ENCODE results near the gene MTCH2. TPM values are rescaled to one million over a fixed set of nuclear protein-coding genes. Genes with fewer than 3 reads are reported as not detected.

The MTCH2 gene
- total RNA-seq, 1 experiment from 2014 or later: 176 TPM

GRCh38 chr11:47586098-47586855 lies 56.1 kb downstream of the MTCH2 start, which contains the start of gene FAM180B:
Gene FAM180B, plus strand, starts transcription at chr11:47586678. Its CDS starts 91 bp downstream, at chr11:47586769.
- Histone ChIP-seq H3K23ac (ENCODE audit: insufficient read length, low read depth, low read length) (no peak within 1 kb of the TSS), H4K8ac (replicated peaks; ENCODE audit: insufficient read length, low read depth, low read length) (no peak within 1 kb of the TSS), H3K56ac (ENCODE audit: insufficient read length, low read depth, low read length) (no peak within 1 kb of the TSS), H2AFZ (ENCODE audit: low read length) (no peak within 1 kb of the TSS), H3K4ac (ENCODE audit: low read depth, low read length) (no peak within 1 kb of the TSS), H4K20me1 (ENCODE audit: control insufficient read depth, insufficient read depth, insufficient read length) (no peaks in the 10 kb centered on the region), H2BK15ac (ENCODE audit: low read depth, low read length) (no peak within 1 kb of the TSS), H3T11ph (ENCODE audit: low read length) (no peak within 1 kb of the TSS), H3K18ac (ENCODE audit: insufficient read length, low read depth, low read length) (no peak within 1 kb of the TSS), H3K23me2 (ENCODE audit: insufficient read length, low read depth, low read length, poor library complexity, severe bottlenecking) (no peaks in the 10 kb centered on the region), H3K4me2 (ENCODE audit: insufficient read depth, insufficient read length, low read length) (no peak within 1 kb of the TSS), H2BK12ac (ENCODE audit: insufficient read length, low read depth, low read length) (no peak within 1 kb of the TSS), H3K79me1 (ENCODE audit: insufficient read depth, low read depth, low read length, poor library complexity, severe bottlenecking) (no peaks in the 10 kb centered on the region), H4K91ac (ENCODE audit: insufficient read length, low read depth, low read length) (no peak within 1 kb of the TSS), H4K5ac (ENCODE audit: insufficient read length, low read depth, low read length) (no peak within 1 kb of the TSS), H3K27ac (ENCODE audit: insufficient read length, low read depth, low read length) (no peak within 1 kb of the TSS), H3K27me3 (ENCODE audit: insufficient read depth, low read length) (no peaks in the 10 kb centered on the region), H3K79me2 (ENCODE audit: insufficient read depth, low read length) (no peaks in the 10 kb centered on the region), H2BK20ac (ENCODE audit: low read depth, low read length, poor library complexity, severe bottlenecking) (no peak within 1 kb of the TSS), H2AK5ac (ENCODE audit: insufficient read length, low read length) (no peak within 1 kb of the TSS), H3K9ac (ENCODE audit: extremely low read depth, insufficient read length, low read length) (no peak within 1 kb of the TSS), H3K14ac (ENCODE audit: insufficient read depth, low read length) (no peak within 1 kb of the TSS; the same call in 1 of the 2 replicates), H3K9me3 (ENCODE audit: control insufficient read depth, low read depth, low read length) (no peaks in the 10 kb centered on the region), H3K4me1 (ENCODE audit: insufficient read depth, low read length) (no peaks in the 10 kb centered on the region), H2BK5ac (ENCODE audit: insufficient read length, low read length) (no peak within 1 kb of the TSS), H2BK120ac (ENCODE audit: low read depth, low read length, poor library complexity, severe bottlenecking) (no peak within 1 kb of the TSS)
- TF ChIP-seq CTCF (conservative IDR thresholded peaks at IDR 0.05): no peak
- H3K9me3 Mint-ChIP-seq: no peaks in the 10 kb centered on the region; a peak in 1 of 5 replicates
- peaks cover 28 to 40% (median 34%) of the 10 kb centered on the region in 3 experiments; a peak in 6 of 7 replicates for H3K36me3 Mint-ChIP-seq (ENCODE audit: insufficient read depth in 1 of 3, low read depth in 3 of 3)
- no CpG with 5 or more reads among the region's 12 CpGs for WGBS (ENCODE audit: extremely low coverage, insufficient read length, low lambda C conversion rate)
- H3K27ac Mint-ChIP-seq: peak within 1 kb of the TSS; percentile 19 to 67 (median 39); a peak in 4 of 7 replicates
- H3K4me3 Mint-ChIP-seq: no peak within 1 kb of the TSS
- H3K4me1 Mint-ChIP-seq: no peaks in the 10 kb centered on the region
- DNase-seq: no peak
- H3K27me3 Mint-ChIP-seq (ENCODE audit: low read depth): no peaks in the 10 kb centered on the region; the same call in 1 of the 2 replicates
